Measurements from ENCODE around the gene PTPRN2.
"Not testable (repeated sequence)": the region's sequence is repeated elsewhere in the genome, so short reads cannot be mapped to it uniquely, and the experiment has no call there.

The PTPRN2 gene

GRCh38 chr7:157895520-157896375, 691.9 kb downstream of the PTPRN2 start:
- H3K9me3 ChIP-seq (replicated peaks; ENCODE audit: low read length): peaks cover 27% of the 10 kb centered on the region
- no peak overlapping the region for H3K4me3 ChIP-seq (ENCODE audit: low read length)
- no peak overlapping the region for H3K9ac ChIP-seq (ENCODE audit: low read depth, low read length)
- H3K4me1 ChIP-seq (ENCODE audit: control insufficient read depth, insufficient read depth, low read length): no peaks in the 10 kb centered on the region
- no peak overlapping the region for H3K4me2 ChIP-seq (ENCODE audit: low read length)
- H3K36me3 ChIP-seq (ENCODE audit: insufficient read depth, low read length): no peaks in the 10 kb centered on the region
- no peaks in the 10 kb centered on the region for H3K27me3 ChIP-seq (ENCODE audit: control insufficient read depth, insufficient read depth, low read length)

- H3K9me3 ChIP-seq (replicated peaks; ENCODE audit: low read length): peaks cover 23% of the 10 kb centered on the region
- H3K36me3 ChIP-seq (ENCODE audit: insufficient read depth, low read length); H3K4me3 ChIP-seq (ENCODE audit: low read length); H3K4me2 ChIP-seq (ENCODE audit: low read length); H3K9ac ChIP-seq (ENCODE audit: low read depth, low read length); H3K4me1 ChIP-seq (ENCODE audit: control insufficient read depth, insufficient read depth, low read length); H3K27me3 ChIP-seq (ENCODE audit: control insufficient read depth, insufficient read depth, low read length): not testable (repeated sequence)
Measured at GRCh38 chr7:157895098-157895497, 692.5 kb downstream of the PTPRN2 start.

GRCh38 chr7:157893535-157894044, 694.0 kb downstream of the PTPRN2 start:
- no peaks in the 10 kb centered on the region for H3K27me3 ChIP-seq (ENCODE audit: control insufficient read depth, insufficient read depth, low read length)
- no peak overlapping the region for H3K4me3 ChIP-seq (ENCODE audit: low read length)
- H3K4me2 ChIP-seq (ENCODE audit: low read length): no peak overlapping the region
- H3K4me1 ChIP-seq (ENCODE audit: control insufficient read depth, insufficient read depth, low read length): no peaks in the 10 kb centered on the region
- H3K9me3 ChIP-seq (replicated peaks; ENCODE audit: low read length): peaks cover 19% of the 10 kb centered on the region
- no peaks in the 10 kb centered on the region for H3K36me3 ChIP-seq (ENCODE audit: insufficient read depth, low read length)
- no peak overlapping the region for H3K9ac ChIP-seq (ENCODE audit: low read depth, low read length)

DNA sequence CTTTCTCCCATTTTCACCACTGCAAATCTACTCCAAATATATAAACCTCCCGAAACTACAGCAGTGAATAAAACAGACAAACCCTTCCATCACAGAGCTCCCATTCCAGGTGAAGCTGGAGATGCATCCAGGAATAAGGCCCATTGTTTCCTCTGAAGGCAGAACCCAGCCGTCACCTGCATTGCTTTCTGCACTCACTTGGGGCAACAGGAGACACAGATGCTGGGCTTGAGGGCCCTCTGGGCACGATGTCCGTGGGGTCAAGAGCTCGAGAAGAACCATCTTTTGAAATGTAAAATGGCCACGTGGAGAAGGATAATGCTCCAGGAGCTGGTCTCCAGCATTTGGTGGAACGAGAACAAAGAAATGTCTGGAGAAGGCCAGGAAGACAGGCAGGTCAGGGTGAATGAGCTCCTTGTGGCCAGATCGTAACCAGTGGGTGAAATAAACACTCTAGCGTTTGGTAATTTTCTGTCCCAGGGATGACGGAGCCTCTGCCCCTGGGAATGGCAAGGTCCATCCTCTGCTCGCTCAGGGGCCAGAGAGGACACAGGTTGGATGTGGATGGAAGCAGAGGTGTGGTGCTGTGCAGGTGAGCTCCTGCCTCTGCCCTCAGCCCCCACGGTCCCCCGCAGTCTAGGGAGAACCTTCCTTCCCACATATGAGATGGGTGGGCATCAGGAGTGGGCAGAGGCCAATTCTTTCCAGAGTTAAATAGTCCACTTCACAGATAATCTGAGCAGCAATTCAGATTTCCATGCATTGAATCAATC, 694.7 kb downstream of the PTPRN2 start:
- no peaks in the 10 kb centered on the region for H3K27me3 ChIP-seq (ENCODE audit: control insufficient read depth, insufficient read depth, low read length)
- H3K36me3 ChIP-seq (ENCODE audit: insufficient read depth, low read length): no peaks in the 10 kb centered on the region
- H3K4me3 ChIP-seq (ENCODE audit: low read length): no peak overlapping the region
- no peaks in the 10 kb centered on the region for H3K4me1 ChIP-seq (ENCODE audit: control insufficient read depth, insufficient read depth, low read length)
- H3K4me2 ChIP-seq (ENCODE audit: low read length): no peak overlapping the region
- H3K9me3 ChIP-seq (replicated peaks; ENCODE audit: low read length): peaks cover 21% of the 10 kb centered on the region
- H3K9ac ChIP-seq (ENCODE audit: low read depth, low read length): no peak overlapping the region

DNA sequence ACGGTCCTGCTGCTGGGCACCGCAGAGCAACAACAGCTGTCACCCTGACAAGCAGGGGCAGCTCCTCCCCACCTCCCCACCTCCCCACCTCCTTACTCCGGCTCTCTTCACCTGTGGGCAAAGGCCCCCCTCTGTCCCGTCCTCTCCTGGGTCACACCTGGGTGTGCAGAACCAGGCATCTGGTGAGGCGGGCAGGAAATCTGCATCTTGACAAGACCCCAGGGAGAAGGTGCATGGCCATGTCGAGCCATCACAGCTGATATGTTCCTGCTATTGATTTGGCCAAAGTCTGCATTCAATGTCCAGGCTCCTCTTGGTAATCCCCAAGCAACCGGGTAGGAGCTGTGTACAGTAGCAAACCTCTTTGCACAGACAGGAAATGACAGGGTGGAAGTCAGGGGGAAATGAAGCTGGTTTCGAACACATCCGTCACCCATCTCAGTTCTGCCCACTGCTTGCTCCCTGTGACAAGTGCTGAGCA, 696.7 kb downstream of the PTPRN2 start:
- H3K9ac ChIP-seq (ENCODE audit: low read depth, low read length): no peak overlapping the region
- no peaks in the 10 kb centered on the region for H3K27me3 ChIP-seq (ENCODE audit: control insufficient read depth, insufficient read depth, low read length)

GRCh38 chr7:157889480-157889879, 698.1 kb downstream of the PTPRN2 start:
- Histone ChIP-seq H3K27me3 (ENCODE audit: control insufficient read depth, insufficient read depth, low read length) (no peaks in the 10 kb centered on the region), H3K9me3 (replicated peaks; ENCODE audit: low read length) (peaks cover 25% of the 10 kb centered on the region), H3K4me1 (ENCODE audit: control insufficient read depth, insufficient read depth, low read length) (no peaks in the 10 kb centered on the region), H3K9ac (ENCODE audit: low read depth, low read length) (no peak overlapping the region), H3K4me2 (ENCODE audit: low read length) (no peak overlapping the region), H3K36me3 (ENCODE audit: insufficient read depth, low read length) (no peaks in the 10 kb centered on the region), H3K4me3 (ENCODE audit: low read length) (no peak overlapping the region)

More for the DNA sequence above, 696.7 kb downstream of the PTPRN2 start:
- H3K36me3 ChIP-seq (ENCODE audit: insufficient read depth, low read length): no peaks in the 10 kb centered on the region
- H3K9me3 ChIP-seq (replicated peaks; ENCODE audit: low read length): peaks cover 22% of the 10 kb centered on the region
- no peaks in the 10 kb centered on the region for H3K4me1 ChIP-seq (ENCODE audit: control insufficient read depth, insufficient read depth, low read length)
- no peak overlapping the region for H3K4me2 ChIP-seq (ENCODE audit: low read length)
- H3K4me3 ChIP-seq (ENCODE audit: low read length): no peak overlapping the region

- no peak overlapping the region for H3K4me3 ChIP-seq (ENCODE audit: low read length)
- peaks cover 28% of the 10 kb centered on the region for H3K9me3 ChIP-seq (replicated peaks; ENCODE audit: low read length)
- no peak overlapping the region for H3K9ac ChIP-seq (ENCODE audit: low read depth, low read length)
- H3K27me3 ChIP-seq (ENCODE audit: control insufficient read depth, insufficient read depth, low read length): no peaks in the 10 kb centered on the region
- no peaks in the 10 kb centered on the region for H3K4me1 ChIP-seq (ENCODE audit: control insufficient read depth, insufficient read depth, low read length)
- H3K4me2 ChIP-seq (ENCODE audit: low read length): no peak overlapping the region
- H3K36me3 ChIP-seq (ENCODE audit: insufficient read depth, low read length): no peaks in the 10 kb centered on the region
Measured at GRCh38 chr7:157888579-157888978, 699.0 kb downstream of the PTPRN2 start.

GRCh38 chr7:157887400-157887799, 700.2 kb downstream of the PTPRN2 start:
- Histone ChIP-seq H3K4me2 (ENCODE audit: low read length) (no peak overlapping the region), H3K9me3 (replicated peaks; ENCODE audit: low read length) (peaks cover 23% of the 10 kb centered on the region), H3K9ac (ENCODE audit: low read depth, low read length) (no peak overlapping the region), H3K4me3 (ENCODE audit: low read length) (no peak overlapping the region), H3K27me3 (ENCODE audit: control insufficient read depth, insufficient read depth, low read length) (no peaks in the 10 kb centered on the region), H3K36me3 (ENCODE audit: insufficient read depth, low read length) (no peaks in the 10 kb centered on the region), H3K4me1 (ENCODE audit: control insufficient read depth, insufficient read depth, low read length) (no peaks in the 10 kb centered on the region)

DNA sequence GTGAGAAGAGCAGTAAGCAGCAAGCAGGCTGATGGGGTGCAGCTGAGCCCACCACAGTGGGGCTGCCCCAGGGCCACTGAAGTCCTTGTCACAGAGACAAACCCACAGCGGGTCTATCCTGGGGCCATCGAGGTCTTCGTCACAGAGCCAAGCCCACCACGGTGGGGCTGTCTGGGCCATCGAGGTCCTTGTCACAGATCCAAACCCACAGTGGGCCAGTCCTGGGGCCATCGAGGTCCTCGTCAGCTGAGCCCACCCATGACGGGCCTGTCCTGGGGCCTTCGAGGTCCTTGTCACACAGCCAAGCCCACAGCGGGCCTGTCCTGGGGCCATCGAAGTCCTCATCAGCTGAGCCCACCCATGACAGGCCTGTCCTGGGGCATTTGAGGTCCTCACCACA, 700.9 kb downstream of the PTPRN2 start:
- no peaks in the 10 kb centered on the region for H3K36me3 ChIP-seq (ENCODE audit: insufficient read depth, low read length)
- no peaks in the 10 kb centered on the region for H3K27me3 ChIP-seq (ENCODE audit: control insufficient read depth, insufficient read depth, low read length)
- peaks cover 23% of the 10 kb centered on the region for H3K9me3 ChIP-seq (replicated peaks; ENCODE audit: low read length)
- no peak overlapping the region for H3K4me2 ChIP-seq (ENCODE audit: low read length)
- no peak overlapping the region for H3K4me3 ChIP-seq (ENCODE audit: low read length)
- H3K4me1 ChIP-seq (ENCODE audit: control insufficient read depth, insufficient read depth, low read length): no peaks in the 10 kb centered on the region
- H3K9ac ChIP-seq (ENCODE audit: low read depth, low read length): no peak overlapping the region

DNA sequence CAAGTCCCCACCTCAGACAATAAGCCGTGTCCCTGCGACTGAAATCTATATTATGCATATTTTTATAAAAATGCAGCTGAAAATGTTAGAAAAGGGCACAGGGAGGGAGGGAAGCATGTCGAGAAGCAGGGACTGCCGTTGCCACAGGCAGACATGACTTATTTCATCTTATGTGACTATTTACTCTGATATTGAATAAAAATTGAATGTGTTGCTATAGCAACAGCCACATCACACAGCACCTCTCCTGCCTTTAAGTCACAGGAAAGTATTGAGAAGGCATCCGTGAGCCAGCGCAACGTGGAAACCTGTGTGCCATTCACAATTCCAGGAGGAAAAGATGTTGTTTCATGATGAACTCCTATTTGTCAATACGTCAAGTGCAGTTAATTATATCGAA, 701.4 kb downstream of the PTPRN2 start:
- Histone ChIP-seq H3K4me1 (ENCODE audit: control insufficient read depth, insufficient read depth, low read length) (no peaks in the 10 kb centered on the region), H3K36me3 (ENCODE audit: insufficient read depth, low read length) (no peaks in the 10 kb centered on the region), H3K4me2 (ENCODE audit: low read length) (no peak overlapping the region), H3K4me3 (ENCODE audit: low read length) (no peak overlapping the region), H3K27me3 (ENCODE audit: control insufficient read depth, insufficient read depth, low read length) (no peaks in the 10 kb centered on the region), H3K9ac (ENCODE audit: low read depth, low read length) (no peak overlapping the region), H3K9me3 (replicated peaks; ENCODE audit: low read length) (peaks cover 26% of the 10 kb centered on the region)

GRCh38 chr7:157885140-157885539, 702.5 kb downstream of the PTPRN2 start:
- H3K9ac ChIP-seq (ENCODE audit: low read depth, low read length): no peak overlapping the region
- H3K27me3 ChIP-seq (ENCODE audit: control insufficient read depth, insufficient read depth, low read length): no peaks in the 10 kb centered on the region
- no peaks in the 10 kb centered on the region for H3K36me3 ChIP-seq (ENCODE audit: insufficient read depth, low read length)
- peaks cover 29% of the 10 kb centered on the region for H3K9me3 ChIP-seq (replicated peaks; ENCODE audit: low read length)
- no peaks in the 10 kb centered on the region for H3K4me1 ChIP-seq (ENCODE audit: control insufficient read depth, insufficient read depth, low read length)
- no peak overlapping the region for H3K4me3 ChIP-seq (ENCODE audit: low read length)
- H3K4me2 ChIP-seq (ENCODE audit: low read length): no peak overlapping the region
